ENCODE results near the gene BMPER.
"Not testable (repeated sequence)": the region's sequence is repeated elsewhere in the genome, so short reads cannot be mapped to it uniquely, and the experiment has no call there.

BMPER gene

GRCh38 chr7:34163956-34164355 lies 258.6 kb downstream of the BMPER start:
- in situ Hi-C loops (cut with MboI; ENCODE audit: low sequenced_read_pairs): no loop called here

DNA sequence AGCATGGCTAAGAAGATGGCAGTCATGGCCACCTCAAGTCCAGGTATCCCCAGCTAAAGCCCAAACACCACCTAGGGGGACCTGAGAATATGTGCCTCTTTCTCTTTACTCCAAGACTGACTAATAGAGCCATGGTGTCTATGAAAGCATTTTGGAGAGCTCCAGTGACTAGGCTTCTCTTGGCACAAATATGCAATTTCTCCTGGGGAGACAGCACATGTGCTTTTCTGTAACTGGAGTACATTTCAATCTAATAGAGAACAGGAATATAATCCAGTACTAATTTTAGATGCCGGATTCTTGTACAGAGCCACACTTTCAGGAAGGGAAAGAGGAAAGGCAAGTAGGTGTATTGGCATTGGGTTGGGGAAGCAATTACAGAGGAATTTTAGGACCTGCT lies 260.1 kb downstream of the BMPER start:
- in situ Hi-C loops (cut with MboI; ENCODE audit: low sequenced_read_pairs): no loop called here

GRCh38 chr7:34165927-34166550 lies 260.7 kb downstream of the BMPER start:
- in situ Hi-C loops (cut with MboI; ENCODE audit: low sequenced_read_pairs): no loop called here

DNA sequence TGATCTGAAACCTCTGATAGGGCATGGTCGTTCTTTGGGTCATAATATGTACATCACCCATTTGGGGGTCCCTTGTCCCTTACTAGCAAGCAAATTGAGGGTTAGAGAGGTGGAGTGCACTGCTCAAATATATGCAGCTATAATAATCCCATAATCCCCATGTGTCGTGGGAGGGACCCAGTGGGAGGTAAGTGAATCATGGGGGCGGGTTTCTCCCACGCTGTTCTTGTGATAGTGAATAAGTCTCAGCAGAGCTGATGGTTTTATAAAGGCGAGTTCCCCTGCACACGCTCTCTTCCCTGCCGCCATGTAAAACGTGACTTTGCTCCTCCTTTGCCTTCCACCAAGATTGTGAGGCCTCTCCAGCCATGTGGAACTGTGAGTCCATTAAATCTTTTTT lies 262.7 kb downstream of the BMPER start:
- in situ Hi-C loops (cut with MboI; ENCODE audit: low sequenced_read_pairs): no loop called here

GRCh38 chr7:34174688-34175616 lies 269.6 kb downstream of the BMPER start:
- in situ Hi-C loops (cut with MboI; ENCODE audit: low sequenced_read_pairs): not testable (repeated sequence)

GRCh38 chr7:34175837-34176236 lies 270.5 kb downstream of the BMPER start:
- in situ Hi-C loops (cut with MboI; ENCODE audit: low sequenced_read_pairs): no loop called here

GRCh38 chr7:34177476-34177875 lies 272.1 kb downstream of the BMPER start:
- in situ Hi-C loops (cut with MboI; ENCODE audit: low sequenced_read_pairs): no loop called here

DNA sequence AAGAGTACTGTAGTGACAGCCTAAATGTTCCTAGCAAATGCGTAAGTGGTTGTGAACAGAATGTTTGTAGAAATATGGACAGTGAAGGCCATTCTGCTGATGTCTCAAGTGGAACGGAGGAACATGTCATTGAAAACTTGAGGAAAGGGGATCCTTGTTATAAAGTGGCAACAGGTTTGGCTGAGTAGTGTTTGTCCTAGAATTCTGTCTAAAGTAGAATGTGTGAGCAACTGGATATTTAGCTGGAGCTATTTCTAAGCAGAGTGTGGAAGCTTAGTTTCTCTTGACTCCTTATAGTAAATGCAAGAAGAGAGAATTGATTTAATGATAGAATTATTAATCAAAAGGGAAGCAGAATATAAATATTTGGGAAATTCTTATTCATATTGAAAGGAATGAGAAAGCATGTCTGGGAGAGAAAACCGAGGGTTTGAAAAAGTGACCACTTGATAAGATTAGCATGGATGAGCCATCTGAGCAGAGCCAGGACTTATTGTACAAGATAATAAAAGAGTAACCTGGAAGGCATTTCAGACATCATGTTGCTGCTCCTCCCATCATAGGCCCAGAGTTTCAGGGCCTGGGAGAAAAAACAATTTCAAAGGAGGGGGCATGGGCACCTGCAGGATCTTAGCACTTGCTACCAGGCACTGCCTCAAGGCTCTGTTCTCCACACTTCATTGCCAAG lies 276.1 kb downstream of the BMPER start:
- in situ Hi-C loops (cut with MboI; ENCODE audit: low sequenced_read_pairs): no loop called here

GRCh38 chr7:34184466-34184865 lies 279.1 kb downstream of the BMPER start:
- in situ Hi-C loops (cut with MboI; ENCODE audit: low sequenced_read_pairs): no loop called here

DNA sequence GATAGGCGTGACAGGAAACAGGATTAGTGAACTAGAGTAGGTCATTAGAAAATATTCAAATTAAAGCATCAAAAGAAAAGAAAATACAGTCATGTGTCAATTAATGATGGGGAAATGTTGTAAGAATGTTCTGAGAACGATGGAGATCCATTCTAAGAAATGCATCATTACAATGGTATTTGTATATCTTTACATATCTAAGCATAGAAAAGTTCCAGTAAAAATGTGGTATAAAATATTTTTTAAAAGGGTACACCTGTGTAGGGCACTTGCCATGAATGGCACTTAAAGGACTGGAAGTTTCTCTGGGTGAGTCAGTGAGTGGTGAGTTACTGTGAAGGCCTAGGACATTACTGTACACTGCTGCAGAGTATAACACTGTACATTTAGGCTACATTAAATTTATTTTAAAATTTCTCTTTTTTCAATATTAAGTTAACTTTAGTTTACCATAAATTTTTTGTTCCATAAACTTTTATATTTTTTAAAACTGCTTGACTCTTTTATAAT lies 282.5 kb downstream of the BMPER start:
- in situ Hi-C loops (cut with MboI; ENCODE audit: low sequenced_read_pairs): no loop called here

- in situ Hi-C loops (cut with MboI; ENCODE audit: low sequenced_read_pairs): no loop called here
Measured at GRCh38 chr7:34189031-34189430, 283.7 kb downstream of the BMPER start.

DNA sequence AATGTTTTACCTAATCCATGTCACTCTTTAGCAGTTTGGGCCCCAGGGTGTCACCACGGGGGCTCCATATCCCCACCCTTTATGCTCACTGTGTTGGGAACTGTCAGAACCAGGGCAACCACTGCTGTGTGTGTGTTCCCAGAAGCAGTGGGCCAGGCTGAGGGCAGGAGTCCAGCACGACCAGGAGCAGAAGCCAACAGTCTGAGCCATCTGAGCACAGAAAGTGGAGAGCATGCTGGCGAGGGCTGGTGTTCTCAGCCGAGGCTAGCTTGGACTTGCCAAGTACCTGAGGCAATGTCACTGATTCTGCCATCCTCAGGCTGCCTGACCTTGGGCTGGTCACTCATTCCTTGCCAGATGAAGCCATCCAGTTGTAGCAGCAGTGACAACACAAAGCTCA lies 285.0 kb downstream of the BMPER start:
- in situ Hi-C loops (cut with MboI; ENCODE audit: low sequenced_read_pairs): no loop called here

GRCh38 chr7:34191162-34191561 lies 285.8 kb downstream of the BMPER start:
- in situ Hi-C loops (cut with MboI; ENCODE audit: low sequenced_read_pairs): no loop called here

DNA sequence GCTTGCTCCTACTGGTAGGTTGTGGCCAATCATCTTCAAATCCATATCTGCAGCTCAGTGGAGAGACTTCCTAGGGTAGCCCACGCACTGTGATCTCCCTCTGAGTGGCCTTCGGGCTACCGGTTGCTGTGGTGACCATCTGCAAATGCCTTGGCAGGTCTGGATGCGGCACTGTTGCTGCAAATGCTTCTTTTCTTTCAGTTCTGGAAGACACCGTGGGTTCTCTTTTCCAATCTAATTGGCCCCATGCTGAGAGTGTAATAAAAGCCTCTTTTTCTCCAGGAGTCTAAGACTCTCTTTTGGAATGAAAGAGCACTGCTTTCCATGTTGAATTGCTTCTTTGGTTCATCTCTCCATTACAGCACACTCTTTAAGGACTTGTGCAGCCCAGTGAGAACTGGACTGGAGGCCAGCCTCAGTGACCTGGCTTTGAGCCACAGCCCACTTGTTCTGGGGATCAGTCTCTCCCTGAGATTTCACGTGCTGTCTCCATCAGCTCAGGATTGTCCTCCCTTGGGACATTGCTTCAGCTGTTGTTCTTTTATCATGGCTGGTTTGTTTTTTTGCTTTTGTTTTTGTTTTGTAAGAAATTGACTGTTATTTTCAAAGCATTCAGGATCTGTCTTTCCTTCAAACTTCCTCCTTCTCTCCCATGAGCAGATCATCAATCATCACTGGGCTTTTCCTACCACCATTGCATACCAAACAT lies 286.6 kb downstream of the BMPER start:
- in situ Hi-C loops (cut with MboI; ENCODE audit: low sequenced_read_pairs): no loop called here

DNA sequence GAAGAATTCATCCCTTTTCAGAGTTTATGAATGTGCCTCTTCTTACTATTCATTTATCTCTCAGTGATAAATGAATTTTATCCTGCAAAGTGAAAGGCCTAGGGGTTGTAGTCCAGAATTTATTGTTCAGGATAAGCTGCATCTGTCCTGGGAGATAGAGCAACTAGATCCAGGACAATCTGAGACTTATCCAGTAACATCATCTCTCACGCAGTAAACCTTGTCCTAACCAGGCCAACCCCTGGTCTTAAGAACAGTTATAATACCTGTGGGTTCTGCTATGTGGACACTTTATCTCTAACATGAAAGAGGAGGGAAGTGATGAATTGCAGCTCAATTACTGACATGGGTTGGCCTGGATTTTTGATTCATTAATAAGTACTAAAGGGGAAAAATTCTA lies 287.6 kb downstream of the BMPER start:
- in situ Hi-C loops (cut with MboI; ENCODE audit: low sequenced_read_pairs): no loop called here

GRCh38 chr7:34198231-34198641 lies 292.9 kb downstream of the BMPER start:
- in situ Hi-C loops (cut with MboI; ENCODE audit: low sequenced_read_pairs): no loop called here
